ENCODE data around the gene UBE2R2.

UBE2R2 gene

DNA sequence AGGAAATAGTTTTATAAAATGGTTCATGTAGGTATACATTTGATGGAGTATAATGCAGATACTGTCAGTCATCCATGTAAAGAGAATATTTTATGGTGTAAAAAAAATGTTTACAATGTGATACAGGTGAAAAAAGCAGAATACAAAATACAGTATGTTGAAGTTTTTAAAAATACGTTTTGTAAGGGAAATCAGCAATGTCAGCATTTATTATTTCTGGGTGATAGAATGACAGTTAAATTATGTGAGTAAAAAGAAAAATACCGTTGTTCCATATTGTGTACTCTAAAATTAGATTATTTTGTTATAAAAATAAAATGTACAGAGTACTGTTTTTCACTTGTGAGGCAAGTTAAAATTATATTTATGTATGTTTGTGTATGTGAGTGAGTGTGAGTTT lies 69.0 kb downstream of the UBE2R2 start:
- no peak for DNase-seq

DNA sequence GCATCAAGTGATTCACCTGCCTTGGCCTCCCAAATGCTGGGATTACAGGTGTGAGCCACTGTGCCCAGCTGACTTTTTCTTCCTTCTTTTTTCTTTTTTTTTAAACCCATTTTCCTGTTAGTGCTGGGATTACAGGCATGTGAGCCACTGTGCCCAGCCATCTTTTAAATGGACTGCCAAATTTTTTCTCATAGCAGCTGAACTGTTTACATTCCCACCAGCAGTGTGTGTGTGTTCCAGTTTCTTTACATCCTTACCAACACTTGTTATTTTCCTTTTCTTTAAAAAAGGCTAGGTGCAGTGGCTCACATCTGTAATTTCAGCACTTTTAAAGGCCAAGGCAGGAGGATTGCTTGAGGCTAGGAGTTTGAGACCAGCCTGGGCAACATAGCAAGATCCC lies 76.9 kb downstream of the UBE2R2 start:
- no peak for DNase-seq

DNA sequence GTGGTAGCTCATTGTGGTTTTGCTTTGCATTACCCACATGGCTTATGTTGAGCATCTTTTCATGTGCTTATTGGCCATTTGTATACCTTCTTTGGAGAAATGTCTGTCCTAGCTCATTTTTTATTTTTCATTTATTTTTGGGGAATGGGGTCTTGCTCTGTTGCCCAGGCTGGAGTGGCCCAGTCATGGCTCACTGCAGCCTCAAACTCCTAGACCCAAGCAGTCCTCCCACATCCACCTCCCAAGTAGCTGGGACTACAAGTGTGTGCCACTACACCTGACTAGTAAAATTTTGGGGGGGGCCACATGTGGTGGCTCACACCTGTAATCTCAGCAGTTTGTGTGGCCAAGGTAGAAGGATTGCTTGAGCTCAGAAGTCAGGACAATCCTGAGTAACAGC lies 77.4 kb downstream of the UBE2R2 start:
- DNase-seq = no peak

DNA sequence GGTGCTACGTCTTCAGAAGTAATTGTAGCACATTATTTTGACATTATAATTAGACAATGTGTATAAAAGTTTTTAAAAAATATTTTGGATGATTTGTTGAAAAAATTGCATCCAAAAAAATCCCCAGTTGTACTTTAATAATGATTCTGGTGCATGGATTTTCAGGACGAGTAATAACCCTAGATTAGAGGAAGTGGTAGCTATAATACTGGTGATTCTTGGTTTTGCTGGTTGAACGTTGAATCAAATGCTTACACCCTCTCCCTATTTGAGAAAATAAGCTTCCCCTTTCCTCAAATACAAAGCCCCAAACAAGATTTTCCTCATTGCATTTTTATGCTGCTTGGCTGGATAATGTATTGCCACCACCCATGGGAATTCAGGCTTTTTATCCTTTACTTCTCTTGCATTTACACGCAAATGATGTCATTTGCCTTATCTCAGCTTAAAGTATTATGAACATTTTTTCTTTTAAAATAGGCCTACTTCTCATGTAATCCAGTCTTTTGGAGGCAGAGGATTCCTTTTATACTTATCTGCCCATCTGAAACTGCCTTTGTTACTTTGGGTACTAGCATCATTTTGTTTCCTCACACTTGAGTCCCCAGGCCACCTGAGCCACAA lies 86.3 kb downstream of the UBE2R2 start:
- no peak for DNase-seq

DNA sequence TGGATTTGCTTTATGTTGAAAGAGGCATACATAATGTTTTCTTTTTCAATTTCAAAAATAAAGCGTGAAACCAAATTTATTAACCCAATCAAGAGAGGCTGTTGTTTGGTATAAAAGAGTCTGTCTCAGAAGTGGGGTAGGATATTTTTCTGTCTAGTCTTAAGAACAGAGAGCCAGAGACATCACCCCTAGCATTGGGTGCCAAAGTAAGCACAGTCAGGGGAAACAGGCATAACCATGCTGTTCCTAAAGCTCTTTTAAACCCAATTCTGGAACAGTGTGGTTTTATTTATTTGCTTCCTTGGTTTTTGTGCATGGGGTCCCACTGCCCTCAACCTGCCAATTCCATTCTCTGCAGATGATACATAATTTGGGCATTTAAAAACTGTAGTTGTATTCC lies 88.2 kb downstream of the UBE2R2 start:
- DNase-seq = no peak

DNA sequence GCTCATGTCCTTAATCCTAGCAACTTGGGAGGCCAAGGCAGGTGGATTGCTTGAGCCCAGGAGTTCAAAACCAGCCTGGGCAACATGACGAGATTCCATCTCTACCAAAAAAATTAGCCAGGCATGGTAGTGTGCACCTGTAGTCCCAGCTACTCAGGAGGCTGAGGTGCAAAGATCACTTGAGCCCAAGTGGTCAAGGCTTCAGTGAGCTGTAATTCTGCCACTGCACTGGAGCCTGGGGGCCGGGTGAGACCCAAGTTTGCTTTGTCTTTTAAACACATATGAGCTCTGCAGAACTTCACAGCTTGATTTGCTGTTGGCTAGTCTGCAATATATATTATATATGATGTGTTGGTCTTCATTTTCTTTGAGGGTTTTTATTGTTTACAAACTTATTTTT lies 89.8 kb downstream of the UBE2R2 start:
- DNase-seq = no peak

DNA sequence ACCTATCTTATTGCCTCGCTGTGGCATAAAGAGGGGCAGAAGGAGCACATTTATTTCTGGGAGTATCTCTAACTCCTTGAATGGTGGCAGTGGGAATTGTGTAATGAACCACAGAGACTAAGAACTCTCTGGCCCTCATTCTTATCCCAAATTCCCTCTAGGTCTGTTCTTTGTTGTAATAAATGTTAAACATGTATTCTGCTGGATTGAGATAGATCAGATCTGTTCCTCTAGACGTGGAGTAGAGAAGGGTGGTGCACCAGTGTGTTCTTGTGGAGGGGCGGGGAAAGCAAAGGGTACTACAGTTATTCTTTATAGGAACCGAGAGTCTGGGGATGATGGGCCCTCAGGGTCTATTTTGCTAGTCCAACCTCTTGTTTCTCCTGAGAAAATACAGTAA lies 90.4 kb downstream of the UBE2R2 start:
- no peak for DNase-seq

DNA sequence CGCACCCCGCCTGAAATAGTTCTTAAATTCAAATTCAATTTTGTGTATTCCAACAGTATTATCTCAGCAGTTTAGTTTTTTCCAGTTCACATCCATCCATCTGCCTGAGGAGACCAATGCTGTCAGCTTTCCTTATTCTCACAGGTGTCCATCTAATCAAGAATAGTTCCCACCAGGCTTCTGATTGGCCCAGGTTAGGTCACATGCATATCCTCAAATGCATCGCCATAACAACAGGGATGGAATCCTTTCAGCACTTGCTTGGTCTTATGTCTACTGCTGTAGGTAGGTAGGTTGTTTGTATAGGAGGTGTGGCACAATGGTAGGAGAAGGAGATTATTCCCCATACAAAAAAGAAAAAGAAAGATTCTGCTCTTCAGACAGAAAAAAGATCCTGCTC lies 91.2 kb downstream of the UBE2R2 start:
- no peak for DNase-seq

DNA sequence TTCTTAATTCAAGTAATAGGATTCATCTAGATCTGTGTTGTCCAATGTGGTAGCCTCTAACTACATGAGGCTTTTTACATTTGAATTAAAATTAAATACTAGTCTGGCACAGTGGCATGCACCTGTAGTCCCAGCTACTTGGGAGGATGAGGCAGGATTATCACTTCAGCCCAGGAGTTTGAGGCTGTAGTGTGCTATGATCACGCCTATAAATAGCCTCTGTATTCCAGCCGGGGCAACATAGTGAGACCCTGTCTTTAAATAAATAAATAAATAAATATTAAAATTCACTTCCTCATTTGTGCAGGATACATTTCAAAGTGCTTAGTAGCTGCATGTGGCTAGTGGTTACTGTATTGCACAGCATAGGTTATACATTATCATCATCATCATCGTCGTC lies 91.8 kb downstream of the UBE2R2 start:
- no peak for DNase-seq

DNA sequence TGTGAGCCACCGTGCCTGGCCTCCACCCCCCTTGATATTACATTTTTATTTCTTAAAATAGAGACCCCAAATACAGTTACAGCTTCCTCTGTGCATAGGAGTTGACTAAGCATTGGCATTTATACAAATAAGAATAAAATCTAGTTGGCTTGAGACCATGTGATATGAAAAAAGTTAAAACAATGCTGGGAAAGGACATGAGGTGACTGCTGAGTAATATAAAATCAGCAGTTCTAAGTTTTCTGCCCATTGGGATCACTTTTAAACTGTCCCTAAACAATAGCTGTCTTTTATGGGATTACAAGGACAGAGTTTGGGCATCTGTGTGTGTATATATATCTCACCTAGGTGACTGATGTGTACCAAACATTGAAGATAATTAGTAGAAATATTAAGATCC lies 96.6 kb downstream of the UBE2R2 start:
- no peak for DNase-seq

DNA sequence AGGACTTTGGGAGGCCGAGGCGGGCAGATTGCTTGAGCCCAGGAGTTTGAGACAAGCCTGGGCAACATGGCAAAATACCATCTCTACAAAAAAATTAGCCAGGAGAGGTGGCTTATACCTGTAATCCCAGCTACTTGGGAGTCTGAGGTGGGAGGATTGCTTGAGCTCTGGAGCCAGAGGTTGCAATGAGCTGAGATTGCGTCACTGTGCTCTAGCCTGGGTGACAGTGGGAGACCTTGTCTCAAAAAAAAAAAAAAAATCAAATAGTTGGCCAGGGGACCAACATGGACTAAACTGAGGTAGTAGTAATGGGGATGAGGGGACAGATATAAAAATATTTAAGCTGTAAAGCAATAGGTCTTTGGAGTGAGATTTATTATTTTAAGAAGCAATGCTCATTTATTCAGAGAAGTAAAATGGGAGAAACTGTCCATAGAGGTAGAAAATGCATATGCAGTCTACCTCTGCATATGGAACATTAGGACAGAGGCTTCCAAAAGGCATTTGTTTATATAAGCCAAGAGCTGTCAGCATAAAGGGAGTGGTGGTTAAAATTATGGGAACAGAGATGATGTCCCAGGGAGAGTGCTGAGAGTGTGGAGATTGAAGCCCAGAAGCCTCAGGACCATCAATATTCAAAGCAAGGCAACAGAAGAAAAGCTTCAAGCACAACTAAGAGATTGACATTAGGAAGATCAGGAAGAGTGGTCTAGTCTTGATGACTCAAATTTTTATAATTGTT lies 98.1 kb downstream of the UBE2R2 start:
- DNase-seq = no peak

DNA sequence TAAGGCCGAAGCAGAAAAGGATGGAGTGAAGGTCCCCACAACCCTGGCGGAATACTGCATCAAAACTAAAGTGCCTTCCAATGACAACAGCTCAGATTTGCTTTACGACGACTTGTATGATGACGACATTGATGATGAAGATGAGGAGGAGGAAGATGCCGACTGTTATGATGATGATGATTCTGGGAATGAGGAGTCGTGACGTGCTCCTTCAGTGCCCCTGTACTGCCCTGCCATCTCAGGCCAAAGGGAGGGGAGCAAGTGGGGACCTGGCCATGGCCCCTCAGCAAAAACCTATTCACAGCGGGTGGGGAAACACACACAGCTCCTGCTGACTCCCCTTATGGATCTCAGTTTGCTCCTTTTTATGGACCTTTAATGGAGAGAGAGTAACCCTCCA lies 100.1 kb downstream of the UBE2R2 start:
- DNase-seq = no peak

DNA sequence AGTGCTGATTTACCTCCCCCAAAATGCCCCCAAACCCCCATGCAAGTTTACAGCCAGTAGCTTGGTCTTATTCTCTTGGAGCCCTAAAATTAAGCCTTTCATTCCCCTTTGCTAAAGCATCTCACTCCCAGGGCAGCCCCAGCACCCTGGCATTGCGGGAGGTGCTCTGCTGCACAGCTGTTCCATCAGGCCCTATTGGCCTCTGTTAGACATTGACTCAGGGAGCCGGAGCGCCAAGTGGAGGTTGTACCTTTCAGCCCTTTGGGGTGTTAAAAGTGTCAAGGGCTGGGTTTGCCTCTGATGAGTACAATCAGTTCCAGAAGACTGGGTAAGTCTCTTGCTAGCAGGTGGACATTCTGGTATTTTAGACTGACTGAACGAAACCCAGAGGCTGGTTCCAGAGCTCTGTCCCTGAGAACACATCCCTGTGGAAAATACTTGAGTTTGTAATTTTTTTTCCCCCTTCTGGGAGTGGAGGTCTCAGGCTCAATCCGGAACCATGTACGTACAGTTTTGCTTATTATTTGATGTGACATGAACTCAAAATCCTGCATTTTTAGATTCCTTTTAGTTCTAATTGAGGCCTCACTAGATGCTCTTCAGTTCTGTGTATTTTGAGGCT lies 102.4 kb downstream of the UBE2R2 start:
- no peak for DNase-seq

DNA sequence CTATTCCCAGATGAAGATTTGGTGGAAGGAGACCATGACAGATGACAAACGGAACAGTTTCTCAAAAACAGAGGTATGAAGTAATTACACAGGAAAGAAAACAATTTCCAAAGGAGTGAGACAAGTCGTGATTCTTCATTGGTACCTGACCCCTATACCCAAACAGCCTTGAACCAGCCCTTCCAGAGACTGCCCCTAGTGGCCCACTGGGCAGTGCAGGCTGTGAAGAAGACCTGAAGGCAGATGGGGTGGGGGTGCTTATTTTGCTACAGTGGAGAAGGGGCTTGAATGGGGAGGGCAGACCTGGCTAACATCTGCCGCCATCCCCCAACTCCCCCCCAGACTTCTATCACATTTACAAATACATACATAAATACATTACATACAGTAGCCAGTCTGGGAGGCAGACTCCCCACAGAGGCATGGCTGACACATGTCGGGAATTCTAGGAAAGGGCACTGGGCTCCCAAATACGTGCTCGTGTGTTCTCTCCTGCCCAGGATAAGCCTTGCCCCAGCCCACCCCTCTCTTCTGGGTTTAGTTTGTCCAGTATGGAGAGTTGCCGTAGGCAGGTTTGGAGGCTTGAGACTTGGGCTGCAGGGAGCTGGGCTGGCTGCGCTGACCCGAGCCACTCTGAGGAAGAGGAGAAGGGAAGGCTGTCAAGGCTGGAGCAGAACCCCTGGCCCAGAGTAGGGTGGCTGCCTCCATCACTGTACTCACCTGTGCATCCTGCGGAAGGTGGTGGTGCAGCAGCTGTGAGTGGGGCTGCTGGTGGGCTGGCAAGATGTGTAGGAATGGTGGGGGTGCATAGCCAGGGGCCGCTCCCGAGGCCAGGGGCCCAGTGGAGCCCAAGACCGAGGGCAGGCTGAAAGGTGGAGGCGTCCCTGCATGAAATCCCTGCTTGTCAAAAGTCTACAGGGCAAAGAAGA lies 105.3 kb downstream of the UBE2R2 start:
- no peak for DNase-seq

DNA sequence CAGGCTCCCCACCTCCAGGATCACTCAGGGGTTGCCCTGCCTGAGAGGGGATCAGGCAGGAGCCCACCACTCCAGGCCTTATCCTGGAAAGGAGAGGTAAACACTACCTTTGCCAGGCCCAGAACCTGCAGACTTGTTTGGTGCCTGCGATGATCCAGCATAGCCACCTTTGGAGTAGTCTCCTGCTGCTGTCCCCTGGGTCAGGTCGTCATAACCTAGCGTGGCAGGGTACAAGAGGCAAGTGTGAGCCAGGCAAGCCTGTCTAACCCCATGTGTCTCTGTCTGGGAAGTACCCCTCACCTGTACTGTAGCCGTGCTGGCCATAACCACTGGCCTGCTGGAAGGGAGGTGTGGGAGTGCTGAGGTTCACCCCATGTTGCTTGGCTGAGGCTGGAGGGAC lies 106.1 kb downstream of the UBE2R2 start:
- DNase-seq = no peak

DNA sequence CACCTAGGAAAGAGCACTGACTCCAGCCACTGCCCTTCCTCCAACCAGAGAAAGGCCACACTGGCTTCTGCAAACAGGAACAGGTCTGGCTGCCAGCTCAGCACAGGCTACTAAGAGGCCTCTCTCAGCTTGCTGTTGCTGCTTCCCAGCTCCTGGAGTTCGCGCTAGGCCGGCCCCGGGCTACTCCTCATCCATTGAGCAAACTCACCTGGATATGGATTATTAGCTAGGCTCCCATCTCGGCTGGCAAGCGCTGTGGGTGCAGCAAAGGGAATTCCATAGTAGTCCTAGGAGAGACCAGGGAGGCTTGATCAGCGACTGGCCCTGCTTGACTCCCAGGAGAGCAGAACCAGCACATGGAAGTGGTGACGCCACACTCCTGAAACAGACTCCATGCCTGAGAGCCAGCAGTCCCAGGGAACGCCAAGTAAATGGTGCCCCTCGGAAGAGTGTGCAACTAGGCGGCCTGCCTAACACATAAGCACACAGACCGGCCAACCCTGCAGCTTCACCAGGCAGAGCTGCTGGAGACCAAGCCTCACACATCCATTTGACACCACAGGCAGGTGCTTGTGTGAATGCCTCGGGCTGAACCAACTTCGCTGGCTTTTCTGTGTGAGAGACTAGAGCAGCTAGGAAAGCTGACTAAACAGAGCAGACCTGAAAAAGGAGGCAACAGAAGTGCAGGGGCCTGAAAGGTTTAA lies 107.2 kb downstream of the UBE2R2 start:
- no peak for DNase-seq

DNA sequence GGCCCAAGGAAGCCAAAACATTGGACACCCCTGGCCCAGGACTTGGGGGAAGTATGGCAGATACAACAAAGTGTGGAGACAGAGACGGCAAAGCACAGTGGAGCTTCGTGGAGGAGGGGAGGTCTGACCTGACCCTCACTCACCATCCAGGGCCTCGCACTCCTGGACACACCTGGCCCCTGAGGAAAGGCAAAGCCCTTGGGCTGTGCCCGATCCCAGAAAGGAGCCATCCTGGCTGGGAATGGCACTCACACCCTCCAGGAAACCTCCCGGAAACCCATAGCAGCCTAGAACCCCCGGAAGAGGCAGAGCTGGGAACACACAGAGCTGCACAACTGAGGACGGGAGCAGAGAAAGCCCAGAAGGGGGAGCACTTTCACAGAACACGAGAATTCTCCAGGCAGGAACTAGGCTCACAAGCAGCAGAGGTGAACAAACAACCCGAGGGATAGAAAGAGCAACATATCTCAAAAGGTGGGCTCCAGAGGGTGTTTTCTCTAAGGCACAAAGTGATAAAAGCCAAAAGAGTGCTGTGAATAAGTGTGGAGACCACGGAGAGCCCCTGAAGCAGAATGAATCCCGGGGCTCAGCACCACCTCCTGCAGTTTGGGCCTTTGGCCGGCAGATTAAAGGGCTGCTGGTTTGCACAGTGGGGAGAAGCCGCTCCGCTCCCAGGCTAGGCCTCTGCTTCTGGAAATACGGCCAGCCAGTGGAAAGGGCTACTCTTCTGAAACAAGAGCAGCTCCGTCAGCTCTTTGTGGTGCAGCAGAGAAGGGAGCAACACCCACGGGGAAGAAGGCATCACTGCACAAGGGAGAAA lies 108.2 kb downstream of the UBE2R2 start:
- DNase-seq = peak; percentile 60

DNA sequence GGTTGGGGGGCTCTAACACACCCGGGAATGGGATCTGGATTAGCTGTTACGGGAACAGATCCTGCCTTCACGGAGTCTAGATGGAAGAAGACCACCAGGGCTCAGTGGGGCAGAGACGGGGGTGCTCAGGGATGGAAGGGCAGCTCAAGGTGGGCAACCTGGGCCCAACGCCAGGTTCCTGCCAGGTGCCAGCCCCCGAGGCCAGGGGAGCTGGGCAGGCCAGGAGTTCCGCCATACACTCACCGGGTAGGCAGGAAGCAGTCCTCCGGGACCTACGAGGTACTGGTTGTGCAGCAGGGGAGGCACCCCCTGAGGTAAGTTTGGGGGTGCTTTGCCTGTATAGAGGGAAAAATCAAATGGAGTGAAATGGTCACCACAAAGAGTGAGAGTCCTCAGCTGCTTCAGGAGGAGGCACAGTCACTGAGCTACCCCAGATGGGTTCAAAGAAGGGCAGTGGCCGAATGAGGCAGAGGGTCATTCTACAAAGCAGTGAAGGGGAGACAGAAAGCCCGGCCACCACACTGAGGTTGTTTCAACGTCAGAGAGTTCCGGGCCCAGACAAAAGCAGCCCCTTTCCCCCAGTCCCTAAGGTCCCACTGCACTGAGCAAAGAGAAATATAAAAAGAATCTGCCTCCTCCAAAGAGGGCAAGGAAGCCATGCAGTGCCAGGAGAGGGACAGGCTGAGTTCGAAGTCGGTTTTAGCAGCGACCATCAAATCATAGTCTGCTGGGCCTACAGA lies 110.0 kb downstream of the UBE2R2 start:
- no peak for DNase-seq

DNA sequence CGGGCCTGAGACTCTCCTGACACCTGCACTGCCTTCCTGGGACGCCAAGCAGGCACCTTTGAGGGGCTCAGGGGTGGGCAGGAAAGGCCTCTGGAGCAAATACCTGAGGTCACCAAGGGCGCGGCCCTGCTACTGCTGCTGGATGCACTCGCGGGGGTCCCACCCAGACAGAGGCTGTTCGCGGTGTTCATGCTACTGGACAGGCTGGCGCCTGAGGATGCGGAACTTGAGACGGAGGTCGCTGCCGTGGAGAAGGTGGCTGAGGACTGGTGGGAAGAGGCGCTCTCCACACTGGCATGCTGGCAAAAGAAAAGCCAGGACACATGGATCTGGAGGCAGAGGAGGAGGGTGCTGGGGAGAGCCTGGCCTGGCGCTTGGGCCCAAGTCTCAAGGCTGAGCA lies 110.7 kb downstream of the UBE2R2 start:
- DNase-seq = no peak

DNA sequence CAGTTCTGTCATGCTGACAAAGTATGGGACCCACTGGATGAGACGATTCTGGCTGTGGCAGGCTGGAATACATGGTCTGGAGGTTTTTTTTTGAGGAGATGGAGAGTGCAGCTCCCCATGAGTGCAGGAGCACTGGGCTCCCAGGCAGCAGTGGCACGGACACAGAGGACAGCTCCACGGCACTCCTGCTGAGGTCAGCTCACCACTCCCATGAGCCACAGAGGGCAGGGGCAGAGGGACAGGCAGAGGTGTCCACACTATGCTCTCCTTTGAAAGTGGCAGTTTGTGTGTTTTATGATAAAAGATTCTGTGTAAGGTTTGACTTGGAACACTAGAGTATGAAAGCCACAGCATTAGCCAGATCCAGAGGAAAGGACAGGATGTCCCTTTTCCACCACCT lies 114.4 kb downstream of the UBE2R2 start:
- DNase-seq = no peak

All from EL (cell line).